GM11168 (cell line): Measurements from ENCODE around the gene DLG2.

Source experiments
- in situ Hi-C: fragments of 300-500 bp; cut with MboI; formaldehyde crosslinking; loops from one replicate; pipeline ENCODE4 v1.12.0; 2022; ENCODE audit warnings: low sequenced_read_pairs; ENCODE audit not compliant: unreplicated experiment

DLG2 gene

DNA sequence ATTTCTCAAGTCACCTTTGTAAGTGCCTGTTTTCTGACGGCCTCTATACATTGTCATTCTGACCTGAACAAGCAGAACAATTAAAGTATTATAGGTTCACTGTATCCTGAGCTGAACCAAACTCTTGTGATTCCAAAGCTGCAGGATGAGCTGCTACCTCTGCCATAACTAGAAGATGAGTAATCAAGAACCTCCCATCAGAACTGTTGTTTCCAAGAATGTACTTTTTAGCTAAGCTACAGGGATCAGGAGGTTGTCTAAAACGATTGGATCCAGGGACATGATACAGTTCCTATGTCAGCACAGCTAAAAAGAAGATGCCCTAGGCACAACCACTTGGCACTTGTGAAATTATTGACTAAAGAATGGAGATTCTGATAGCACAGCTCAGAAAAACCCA is 2052.6 kb downstream of the DLG2 start:
- in situ Hi-C loops = no loop called here

DNA sequence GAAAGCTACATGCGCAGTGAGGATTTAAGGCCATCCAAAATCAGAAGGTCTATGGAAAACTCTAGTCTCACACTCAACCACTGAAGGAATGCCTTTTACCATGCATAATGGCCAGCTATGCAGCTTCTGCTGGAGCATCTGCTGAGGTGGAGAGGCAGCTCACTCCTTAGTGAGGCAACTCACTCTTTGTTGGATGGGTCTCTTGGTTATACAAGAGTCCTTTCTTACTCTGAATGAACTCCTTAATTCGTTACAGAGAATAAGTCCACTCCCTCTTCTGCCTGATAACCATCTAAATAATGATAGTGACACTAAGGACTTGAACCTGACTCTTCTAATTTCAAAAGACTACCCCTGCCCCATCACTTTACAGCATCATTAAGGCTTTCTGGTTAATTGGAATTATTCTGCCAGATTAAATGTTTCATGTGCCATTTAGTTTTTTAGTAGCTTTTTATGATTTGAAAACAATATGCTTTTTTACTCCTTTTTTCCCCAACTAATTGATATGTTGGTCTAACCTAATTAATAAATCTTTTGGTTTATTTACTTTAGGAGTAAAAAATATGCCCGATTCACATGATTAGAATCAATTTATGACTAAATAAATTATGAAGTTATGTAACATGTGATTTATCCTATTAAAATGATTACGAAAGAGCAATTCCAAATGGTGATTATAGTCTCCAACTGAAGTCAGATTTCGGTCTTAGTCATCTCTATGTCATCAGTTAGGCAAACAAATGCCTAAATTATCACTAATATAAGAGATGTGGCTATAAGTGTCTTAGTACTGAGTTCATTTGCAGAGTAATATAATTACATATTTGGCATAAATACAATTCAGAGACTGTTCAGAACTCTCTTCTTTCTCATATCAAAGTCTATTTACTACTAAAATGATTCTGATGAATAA is 2054.3 kb downstream of the DLG2 start:
- in situ Hi-C loops = no loop called here

DNA sequence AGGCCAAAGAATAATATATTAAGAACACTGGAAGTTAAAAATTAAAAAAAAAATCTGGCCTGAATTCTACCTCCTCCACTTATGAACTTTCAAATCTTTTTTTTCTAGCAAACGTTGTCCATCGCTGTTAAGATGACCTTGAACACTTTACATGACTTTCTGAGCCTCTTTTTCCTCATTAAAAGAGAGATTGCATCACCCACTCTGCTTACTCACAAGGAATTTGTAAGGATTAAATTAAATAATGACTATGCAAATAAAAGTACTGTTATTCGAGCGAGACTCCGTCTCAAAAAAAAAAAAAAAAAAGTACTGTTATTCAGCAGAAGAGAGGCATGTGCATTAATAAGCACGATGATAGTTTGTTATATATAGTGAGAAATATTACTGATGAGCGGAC is 2055.8 kb downstream of the DLG2 start:
- in situ Hi-C loops = no loop called here

DNA sequence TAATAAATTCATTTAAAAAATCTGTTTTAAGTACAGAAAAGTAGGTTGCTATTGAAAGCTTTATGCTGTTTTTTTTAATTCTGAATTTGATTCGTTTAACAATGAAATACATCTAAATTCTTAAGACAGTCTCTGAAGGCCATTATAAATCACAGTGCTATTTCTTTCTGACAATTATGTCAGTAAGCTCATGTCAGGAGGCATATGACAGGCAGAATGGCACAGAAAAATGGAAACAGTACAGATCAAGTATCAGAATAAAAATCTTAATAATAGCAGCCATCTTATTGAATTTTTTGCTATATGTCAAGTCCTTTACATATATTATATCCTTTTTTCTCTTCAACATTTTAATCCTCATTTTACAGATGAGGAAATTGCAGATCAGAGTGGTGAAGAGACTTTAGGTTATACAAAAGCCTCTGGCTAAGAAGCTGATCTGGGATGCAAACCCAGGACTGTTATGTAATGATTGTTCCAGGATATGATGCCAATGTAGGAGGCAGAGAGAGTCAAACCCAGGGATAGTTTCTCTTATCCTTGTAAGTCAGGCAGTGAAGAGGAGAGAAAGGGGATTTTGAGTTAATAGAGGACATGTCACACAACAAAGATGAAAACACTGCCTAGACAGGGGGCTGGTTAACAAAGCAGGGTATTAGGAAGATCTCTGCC is 2057.9 kb downstream of the DLG2 start:
- in situ Hi-C loops = no loop called here

DNA sequence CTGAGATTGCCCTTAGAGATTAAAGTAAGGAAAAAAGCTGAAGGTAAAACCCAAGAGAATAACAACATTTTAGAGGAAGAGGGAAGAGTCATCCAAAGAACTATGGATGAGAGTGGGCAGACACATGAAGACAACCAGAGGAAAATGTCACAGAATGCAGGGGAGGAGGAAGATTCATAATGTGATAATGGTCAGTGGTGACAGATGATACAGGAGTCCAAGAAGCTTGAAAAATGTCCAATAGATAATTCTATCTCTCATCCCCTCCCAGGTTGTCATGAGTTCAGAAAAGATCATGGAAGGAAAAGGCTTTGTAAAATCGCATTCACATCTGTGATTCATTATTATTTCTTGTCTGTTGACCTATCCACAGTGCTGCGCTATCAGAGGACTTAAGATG is 2058.6 kb downstream of the DLG2 start:
- in situ Hi-C loops = no loop called here

DNA sequence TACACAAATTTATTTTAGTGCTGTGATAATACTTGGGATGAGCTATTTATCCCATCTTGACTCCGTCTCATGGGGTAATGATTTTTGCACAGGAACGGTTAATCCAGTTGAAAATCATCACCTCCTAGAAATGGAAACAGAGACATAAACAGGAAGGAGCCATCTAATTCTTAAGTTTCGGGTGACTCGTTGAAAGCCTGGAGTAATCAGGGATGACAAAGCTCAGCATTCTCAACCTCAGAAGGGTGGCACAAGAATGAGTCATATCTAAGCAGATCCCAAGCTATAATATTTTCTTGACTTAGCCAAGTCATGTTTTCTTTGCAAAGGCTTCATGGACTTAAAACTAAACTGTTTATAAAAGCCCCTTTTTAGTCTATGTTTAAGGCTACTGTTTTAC is 2060.2 kb downstream of the DLG2 start:
- in situ Hi-C loops = no loop called here

DNA sequence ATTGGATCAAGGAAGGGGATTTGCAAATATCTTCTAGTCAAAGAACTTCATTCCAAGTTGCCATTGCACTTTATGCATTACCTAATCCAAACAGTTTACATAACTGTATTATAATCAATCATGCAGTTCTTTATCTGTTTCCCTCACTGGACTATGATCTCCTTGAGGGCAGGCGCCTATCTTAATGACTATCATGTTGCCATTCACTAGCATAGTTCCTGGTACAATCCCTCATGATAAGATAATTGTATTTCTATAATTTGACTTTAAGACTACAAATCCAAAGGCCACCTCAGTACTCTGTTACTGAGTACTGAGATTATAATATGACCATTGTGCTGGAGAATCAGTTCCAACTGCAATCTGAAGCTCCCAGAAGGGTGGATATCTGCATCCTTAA is 2062.3 kb downstream of the DLG2 start:
- in situ Hi-C loops = no loop called here

DNA sequence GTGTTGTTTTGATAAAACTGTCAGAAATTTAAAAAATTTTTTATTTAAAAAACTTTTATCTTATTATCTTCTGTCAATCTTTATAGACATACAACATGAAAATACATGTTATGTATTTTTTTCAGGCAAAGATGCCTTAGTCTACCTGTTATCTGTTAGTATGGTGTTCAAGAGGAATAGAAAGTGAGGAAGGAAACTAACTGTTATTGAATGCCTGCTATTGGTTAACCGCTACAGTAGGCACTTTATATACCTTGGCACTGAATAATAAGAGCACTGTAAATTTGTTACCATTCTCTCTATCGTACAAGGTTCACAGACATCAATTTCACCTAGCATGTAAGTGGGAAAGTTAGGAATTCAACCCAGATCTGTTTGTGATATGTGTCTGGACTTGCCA is 2068.9 kb downstream of the DLG2 start:
- in situ Hi-C loops = no loop called here

DNA sequence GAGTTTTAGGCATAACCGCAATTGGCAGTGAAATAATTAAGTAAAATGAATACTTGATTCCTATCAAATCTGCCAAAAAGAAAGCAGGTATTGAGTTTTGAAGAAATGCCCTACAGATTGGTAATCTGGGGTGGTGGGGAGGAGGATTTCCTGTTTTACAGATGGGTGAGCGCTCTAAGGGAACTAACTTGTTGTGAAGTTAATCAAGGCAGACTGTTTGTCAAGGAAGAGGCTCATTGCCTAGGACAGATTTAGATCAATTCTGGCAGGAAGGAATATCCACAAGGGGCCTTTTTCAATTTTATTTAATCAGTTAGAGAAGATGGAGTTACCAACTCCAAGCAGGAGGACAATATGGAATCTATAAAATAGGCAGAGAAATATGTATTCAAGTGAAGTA is 2069.5 kb downstream of the DLG2 start:
- in situ Hi-C loops = no loop called here

DNA sequence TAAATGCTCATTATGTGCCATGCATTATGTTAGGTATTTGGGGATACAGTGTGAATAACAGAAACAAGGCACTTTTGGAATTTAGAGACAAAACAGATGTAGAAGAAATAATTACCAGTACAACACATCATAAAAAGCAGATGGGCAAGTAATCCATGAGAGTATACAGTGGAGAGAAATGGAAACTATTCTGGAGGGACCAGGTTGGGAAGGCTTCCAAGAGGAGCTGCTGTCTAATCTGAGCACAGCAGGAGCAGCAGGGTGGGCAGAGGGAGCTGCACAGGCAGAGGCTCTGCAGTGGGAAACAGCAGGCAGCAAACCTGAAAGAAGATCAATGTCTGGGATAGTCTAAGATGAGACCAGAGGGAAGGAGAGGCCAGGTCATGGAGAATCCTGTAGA is 2072.3 kb downstream of the DLG2 start:
- in situ Hi-C loops = no loop called here

DNA sequence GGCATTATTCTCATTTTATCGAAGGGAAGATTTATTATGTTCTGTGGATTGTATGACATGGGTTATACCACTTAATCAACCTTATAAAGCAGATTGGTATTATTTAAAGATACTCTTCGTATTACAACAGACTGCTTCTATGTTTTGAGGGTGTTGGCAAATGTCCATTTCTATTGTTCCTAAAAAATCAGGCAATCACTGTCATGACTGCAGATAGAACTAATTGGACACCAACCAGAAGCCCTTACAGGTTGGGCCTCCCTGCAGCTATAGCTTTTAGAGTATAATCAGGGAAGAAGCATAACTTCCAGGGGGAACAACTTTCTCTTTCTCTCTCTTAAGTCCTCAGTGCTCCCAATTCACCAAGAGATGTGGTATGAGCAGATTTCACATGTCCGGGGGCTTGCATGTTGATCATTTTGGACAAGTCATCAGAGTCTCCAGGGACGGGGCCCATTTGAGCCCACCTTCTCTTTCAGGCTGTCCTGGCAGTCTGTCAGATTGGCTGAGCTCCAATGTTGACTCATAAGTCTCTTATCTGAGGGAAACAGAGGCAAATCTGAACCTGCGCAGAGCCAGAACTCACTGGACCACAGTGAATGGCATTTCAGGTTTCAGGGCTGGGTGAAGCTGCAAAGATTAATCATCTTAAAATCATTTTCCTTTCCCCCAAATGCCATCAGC is 2077.0 kb downstream of the DLG2 start:
- in situ Hi-C loops = no loop called here

DNA sequence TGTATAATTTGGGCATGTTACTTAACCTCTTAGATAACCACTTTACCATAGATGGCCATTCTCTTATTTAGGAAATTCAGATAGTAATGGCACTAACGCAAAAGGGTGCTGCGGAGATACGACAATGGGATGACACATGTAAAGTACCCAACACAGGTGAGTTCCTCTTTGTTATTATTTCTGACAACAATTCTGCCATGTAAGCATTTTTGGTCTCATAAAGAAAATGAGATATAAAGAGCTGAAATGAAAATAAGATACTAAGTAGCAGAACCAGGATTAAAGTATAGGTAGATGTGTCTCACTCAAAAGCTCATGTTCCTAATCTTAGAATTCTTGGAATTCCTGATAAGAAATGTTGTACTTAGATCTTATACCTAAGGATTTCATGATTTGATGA is 2080.8 kb downstream of the DLG2 start:
- in situ Hi-C loops = no loop called here

DNA sequence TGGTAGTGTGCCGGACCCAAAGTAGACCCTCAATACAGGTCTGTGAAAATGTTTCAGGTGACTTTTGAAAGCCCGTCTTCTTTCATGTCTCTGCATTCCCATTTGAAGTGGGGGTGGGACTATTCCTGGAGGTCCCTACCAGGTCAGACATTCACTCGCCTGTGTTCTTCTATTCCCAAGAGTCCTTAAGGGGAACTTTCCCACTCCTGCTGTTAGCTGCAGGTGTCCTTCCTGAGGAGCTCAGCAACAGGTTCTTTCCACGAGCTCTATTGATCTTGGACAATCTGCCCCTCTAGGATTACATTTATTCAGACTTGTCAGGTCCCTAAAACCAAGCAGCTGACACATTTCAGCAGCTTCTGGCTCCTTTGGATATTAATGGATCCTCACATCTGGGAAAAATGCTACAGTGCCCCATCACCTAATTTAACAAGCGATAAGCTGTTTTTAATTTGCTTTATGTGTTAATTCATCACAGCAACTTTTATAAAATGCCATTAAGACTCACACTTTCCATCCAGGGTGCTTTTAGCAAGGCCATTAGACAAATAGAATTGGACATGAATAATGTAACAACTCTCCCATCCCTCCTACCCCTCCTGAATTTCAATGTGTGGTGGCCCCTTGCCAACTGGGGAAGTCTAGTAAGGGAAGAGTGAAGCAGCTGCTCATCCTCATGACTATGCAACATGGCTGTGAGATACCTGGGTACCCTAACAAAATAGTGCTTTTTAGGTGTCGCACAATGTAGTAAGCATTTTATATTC is 2081.5 kb downstream of the DLG2 start:
- in situ Hi-C loops = no loop called here

DNA sequence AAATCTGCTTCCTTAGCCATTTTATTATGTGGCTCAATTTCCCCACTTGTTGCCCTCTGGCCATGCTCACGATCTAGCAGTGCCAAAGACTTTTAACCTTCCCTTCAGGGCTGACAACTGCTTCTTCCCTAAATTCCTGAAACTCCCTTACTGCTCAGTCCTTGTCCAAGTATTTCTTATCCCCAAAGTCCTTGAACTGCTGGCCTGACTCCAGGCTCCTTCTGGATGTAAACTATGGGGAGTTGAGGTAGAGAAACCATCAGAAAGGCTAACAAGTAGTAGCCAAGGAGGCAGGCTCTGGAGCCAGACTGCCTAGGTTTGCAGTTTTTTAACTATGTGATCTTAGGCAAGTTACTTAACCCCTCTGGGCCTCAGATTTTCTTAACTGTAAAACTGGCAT is 2082.3 kb downstream of the DLG2 start:
- in situ Hi-C loops = no loop called here

DNA sequence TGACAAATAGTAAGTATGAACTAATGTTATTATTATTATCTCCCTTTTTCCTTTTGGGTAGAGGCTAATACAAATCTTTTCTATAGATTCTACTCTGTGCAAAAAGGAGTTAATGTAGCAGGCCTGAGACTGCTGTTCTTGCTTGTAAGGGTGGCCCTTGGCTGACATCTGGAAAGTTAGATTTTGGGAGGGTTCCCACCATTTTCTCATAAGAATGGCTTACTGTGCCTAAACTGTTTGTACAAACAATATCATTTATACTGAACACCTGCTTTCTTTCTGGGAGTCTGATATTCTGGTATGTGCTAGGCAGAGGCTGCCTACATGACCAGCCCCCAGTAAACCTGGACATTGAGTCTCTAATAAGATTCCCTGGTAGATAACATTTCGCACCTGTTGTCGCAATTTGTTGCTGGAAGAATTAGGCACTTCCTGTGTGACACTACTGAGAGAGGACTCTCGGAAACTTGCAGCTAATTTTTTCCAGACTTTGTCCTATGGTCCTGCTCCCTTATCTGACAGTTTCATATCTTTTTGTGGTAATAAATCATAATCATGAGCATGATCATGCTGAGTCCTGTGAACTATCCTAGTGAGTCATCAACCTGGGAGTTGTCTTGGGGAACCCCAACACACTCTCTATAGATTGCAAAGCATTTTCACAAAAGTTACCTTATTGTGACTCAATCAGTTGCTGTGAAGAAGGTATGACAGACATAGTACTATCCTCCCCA is 2083.3 kb downstream of the DLG2 start:
- in situ Hi-C loops = no loop called here

DNA sequence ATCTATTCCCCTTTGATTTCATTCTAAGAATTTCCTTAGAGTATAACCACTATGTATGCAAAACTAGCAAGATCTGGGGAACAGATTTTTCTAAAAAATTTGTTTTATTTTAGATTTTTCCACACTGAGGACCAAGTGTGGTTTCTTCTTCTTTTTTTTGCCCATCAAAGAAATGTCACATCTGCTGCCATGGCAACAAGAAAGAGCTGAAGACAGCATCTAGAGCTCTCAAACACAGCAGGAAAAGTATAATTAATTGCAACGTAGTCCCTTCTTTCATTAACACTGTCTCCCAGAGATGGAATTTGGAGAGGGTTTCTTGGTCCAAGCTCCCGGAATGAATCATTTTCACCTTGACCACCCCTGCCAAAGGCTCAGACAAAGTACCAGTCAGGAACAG is 2084.3 kb downstream of the DLG2 start:
- in situ Hi-C loops = no loop called here

DNA sequence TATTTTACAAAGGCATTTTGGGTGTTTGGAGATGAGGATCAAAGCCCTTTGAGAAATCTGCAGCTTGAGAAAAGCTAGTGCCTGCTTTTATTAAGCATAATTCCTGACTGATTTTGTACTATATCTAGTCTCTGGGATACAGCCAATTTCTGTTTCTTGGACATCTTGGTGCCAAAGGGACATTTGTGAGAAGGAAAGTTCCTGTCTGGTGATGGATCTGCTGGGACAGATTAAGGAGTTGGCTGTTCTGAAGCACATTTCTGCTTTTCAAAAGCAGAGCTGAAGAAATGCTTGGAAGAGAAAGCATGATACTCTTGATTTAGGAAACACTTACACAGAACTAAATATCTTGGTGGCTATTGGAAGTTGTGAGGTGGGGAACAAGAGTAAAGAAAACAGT is 2086.4 kb downstream of the DLG2 start:
- in situ Hi-C loops = no loop called here

DNA sequence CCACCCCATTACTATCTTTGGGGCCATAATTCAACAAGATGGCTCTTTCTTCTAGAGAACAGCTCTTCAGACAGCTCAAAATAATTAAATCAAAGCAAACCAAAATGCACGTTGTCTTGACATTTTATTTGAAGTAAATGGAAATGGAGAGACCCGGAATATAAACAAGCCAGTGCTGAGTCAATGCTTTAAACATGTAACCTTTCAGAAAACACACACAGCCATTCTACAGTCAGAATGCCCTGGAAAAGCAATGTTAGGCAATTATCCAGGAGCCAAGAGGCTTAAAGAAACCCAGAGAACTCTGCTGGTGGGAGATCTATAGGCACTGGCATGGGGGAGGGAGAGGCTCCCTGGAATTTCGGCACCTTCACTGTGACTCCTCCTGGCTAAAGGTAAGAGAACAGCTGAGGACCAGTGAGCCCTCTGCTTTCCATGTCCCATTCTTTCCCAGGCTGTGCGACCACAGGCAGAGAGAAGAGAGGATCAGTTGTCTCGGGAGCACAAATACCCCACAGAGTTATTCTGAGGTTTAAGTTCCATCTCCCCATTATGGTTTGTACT is 2086.9 kb downstream of the DLG2 start:
- in situ Hi-C loops = no loop called here

DNA sequence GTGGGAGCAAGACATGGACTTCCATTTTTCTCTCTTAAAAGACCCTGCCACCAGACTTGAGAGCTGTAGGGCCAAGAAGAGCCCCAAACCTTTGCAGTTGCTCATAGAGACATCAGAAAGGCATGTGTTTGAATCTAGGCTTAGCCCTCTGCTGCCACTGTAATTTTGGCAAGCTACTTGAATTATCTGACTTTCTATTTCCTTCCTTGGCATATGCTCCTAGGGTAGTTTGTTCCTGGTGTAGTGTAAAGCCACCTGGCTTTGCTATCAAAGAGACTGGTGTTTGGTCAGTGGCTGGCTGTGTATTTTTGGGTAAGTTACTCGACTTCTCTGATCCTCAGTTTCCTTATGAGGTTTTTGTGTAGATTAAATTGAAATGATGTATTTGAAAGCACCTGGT is 2088.9 kb downstream of the DLG2 start:
- in situ Hi-C loops = no loop called here
